Ectodermal cell (in vitro differentiated cells): ENCODE measurements around the gene ADAMTSL4.
A peak's percentile ranks its signal among the peaks of the same experiment; 100 is the strongest.
"Not testable (repeated sequence)": the region's sequence is repeated elsewhere in the genome, so short reads cannot be mapped to it uniquely, and the experiment has no call there.

Source experiments
- H3K27ac ChIP-seq: 2 replicates; pipeline ENCODE4 v1.7.0; 2013; ENCODE audit warnings: mild to moderate bottlenecking, low read depth, low read length; ENCODE audit not compliant: insufficient read depth, poor library complexity, severe bottlenecking
- H3K27me3 ChIP-seq: 2 replicates; pipeline ENCODE4 v1.7.0; 2013; ENCODE audit warnings: mild to moderate bottlenecking, low read length; ENCODE audit not compliant: insufficient read depth, control insufficient read depth, poor library complexity, severe bottlenecking
- H3K36me3 ChIP-seq: one replicate; pipeline ENCODE4 v1.7.0; 2013; ENCODE audit warnings: low read length; ENCODE audit not compliant: control insufficient read depth, insufficient read depth
- H3K4me1 ChIP-seq: one replicate; pipeline ENCODE4 v1.7.0; 2013; ENCODE audit warnings: low read length; ENCODE audit not compliant: control insufficient read depth, insufficient read depth
- H3K4me3 ChIP-seq: 2 replicates; pipeline ENCODE4 v1.7.0; 2013; ENCODE audit warnings: low read depth, low read length, control low read depth; ENCODE audit not compliant: insufficient read depth
- H3K9me3 ChIP-seq: 2 replicates; pipeline ENCODE4 v1.7.0; 2013; ENCODE audit warnings: mild to moderate bottlenecking, low read length, moderate library complexity; ENCODE audit not compliant: control insufficient read depth
- whole genome bisulfite sequencing, 2 experiments: methylation state at CpG; one replicate each; pipeline ENCODE4 v1.1.7; 2013; ENCODE audit warnings: missing lambda C conversion rate in 2 of 2; 5-methylcytosine and 5-hydroxymethylcytosine counted together

Gene ADAMTSL4

GRCh38 chr1:150561974-150562445 is 12.8 kb downstream of the ADAMTSL4 start:
- no peaks in the 10 kb centered on the region for H3K36me3 ChIP-seq
- no peaks in the 10 kb centered on the region for H3K27me3 ChIP-seq
- peaks cover 28% of the 10 kb centered on the region for H3K4me1 ChIP-seq
- H3K9me3 ChIP-seq: no peaks in the 10 kb centered on the region
- peak overlapping the region; percentile 98 for H3K27ac ChIP-seq
- H3K4me3 ChIP-seq: peak overlapping the region; percentile 46
- WGBS, 2 experiments: 0 to 1% methylated on average over 18 of the region's 18 CpGs

DNA sequence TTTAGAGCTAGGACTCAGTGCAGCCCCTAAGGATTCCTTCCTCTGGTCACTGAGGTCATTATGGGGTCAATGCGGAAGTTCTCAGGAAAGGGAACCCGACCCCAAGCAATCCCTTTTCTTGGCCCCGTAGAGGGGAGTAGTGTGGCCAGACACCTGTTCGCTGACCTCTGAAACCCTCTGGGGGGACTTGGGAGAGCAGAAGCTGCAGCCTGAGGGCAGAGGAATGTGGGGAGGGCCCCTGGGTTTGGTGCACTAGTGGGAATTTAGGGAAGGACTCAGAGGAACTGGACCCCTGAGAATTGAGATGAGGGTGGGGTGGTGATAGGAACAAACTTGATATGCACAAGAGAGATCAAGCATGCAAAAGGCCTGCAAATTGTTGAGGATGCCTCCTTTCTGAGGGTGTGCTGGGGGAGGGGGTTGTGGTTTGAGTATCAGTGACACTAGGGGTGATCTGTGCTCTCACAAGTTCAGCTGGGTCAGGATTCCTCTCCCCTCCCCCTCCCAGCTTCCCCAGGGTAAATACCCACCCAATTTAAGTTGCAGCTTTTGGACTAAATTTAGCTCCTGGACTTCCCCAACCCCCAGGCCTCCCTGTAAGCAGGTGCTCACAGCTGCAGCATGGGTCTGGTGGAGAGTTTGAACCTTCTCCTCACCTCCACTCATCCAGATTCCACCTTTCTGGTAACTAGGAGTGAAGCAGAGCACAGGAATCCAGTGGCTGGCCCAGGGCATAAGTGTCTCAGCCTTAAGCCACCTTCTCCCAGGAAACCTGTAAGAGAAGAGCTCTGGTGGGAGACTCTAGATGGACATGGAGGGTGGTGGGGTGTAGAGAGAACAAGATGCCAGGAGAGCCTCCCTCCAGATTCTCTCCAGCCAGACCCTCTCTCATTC is 13.5 kb downstream of the ADAMTSL4 start:
- Histone ChIP-seq H3K4me1 (peaks cover 31% of the 10 kb centered on the region), H3K4me3 (peak overlapping the region; percentile 46)
- 5 to 9% methylated on average over 4 of the region's 4 CpGs for WGBS, 2 experiments

DNA sequence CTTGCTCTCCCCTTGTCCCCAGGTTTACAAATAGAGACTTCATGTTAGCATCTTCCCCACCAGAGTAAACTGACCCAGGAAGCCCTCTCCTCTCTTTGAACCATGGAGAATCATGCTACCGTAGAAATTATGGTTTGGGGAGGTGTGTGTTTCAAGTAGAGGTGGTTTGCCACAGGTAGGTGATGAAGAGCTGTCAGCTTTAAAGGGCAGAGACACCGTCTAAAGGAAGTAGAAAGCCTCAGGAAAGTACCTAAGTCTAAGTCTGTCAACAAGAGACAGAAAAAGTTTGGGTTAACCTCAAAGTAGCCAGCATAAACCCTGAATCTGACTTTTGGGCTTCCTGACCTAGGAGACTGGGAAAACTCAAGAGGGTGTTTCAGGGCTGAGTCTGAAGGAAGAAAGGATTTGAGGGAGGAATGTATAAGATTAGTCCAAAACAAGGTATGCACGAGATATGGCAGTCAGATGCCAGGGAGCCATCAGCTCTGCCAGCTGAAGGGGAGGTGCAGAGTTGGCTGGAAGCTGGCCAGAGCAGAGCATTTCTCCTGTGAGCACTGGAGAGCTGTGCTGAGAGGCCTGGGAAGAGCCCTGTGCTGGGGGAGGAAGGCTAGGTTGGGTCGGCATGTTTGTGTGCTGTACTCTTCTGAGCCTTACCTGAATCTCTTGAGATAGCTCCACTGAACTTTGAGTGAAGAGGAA is 14.3 kb downstream of the ADAMTSL4 start:
- no peak overlapping the region for H3K27ac ChIP-seq
- no peaks in the 10 kb centered on the region for H3K9me3 ChIP-seq
- H3K27me3 ChIP-seq: no peaks in the 10 kb centered on the region
- H3K4me3 ChIP-seq: no peak overlapping the region
- peaks cover 37% of the 10 kb centered on the region for H3K4me1 ChIP-seq
- no peaks in the 10 kb centered on the region for H3K36me3 ChIP-seq
- 81 to 84% methylated on average over 4 of the region's 4 CpGs for WGBS, 2 experiments

More for the DNA sequence above, 13.5 kb downstream of the ADAMTSL4 start:
- no peaks in the 10 kb centered on the region for H3K36me3 ChIP-seq
- H3K9me3 ChIP-seq: no peaks in the 10 kb centered on the region
- peak overlapping the region; percentile 98 for H3K27ac ChIP-seq
- no peaks in the 10 kb centered on the region for H3K27me3 ChIP-seq

DNA sequence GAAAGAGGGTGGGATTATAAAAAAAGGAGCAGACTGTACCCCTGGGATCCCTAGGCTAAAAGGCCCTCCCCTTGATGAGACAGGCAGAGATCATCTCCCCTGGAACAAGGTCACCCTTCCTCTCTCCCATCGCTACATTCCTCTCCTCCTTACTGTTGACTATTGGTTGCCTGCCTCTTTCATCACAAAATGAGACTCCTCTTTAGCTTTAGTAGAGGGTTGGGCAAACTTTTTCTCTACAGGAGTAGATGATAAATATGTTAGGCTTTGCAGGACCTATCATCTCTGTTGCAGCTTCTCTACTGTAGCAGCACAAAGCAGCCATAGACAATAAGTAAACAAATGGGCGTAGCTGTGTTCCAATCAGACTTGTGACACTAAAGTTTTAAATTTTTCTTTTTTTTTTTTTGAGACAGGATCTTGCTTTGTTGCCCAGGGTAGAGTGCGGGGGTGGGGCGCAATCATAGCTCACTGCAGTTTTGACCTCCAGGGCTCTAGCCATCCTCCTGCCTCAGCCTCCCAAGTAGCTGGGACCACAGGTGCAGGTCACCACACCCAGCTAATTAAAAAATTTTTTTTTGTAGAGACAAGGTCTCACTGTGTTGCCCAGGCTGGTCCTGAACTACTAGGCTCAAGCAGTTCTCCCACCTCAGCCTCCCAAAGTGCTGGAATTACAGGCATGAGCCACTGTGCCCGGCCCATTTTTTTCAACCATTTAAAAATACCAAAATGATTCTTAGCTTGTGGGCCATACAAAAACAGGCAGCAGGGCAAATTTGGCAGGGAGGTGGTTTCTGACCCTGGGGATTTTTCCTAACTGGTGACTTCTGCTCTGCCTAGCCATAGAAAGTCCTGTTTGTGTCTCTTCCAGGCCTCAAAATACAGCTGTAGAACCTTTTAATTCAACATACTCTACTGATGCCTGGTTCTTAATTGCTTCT is 15.1 kb downstream of the ADAMTSL4 start:
- 95 to 98% methylated on average over 5 of the region's 5 CpGs for WGBS, 2 experiments

DNA sequence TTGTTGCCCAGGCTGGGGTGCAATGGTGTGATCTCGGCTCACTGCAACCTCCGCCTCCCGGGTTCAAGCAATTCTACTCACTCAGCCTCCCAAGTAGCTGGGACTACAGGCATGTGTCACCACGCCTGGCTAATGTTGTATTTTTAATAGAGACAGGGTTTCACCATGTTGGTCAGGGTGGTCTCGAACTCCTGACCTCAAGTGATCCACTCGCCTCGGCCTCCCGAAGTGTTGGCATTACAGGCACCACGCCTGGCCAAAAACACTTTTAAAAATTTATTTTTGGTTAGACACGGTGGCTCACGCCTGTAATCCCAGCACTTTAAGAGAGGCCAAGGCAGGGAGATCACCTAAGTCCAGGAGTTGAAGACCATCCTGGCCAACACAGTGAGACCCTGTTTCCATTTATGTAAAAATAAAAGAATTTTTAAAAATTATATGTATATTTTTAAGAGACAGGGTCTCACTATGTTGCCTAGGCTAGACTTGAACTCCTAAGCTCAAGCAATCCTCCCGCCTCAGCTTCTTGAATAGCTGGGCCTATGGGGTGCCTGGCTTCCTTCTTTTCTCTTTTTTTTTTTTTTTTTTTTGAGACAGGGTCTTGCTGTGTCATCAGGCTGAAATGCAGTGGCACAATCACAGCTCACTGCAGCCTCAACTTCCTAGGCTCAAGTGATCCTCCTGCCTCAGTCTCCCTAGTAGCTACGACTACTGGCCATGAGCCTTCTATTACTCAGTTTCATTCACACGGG is 16.2 kb downstream of the ADAMTSL4 start:
- H3K27ac ChIP-seq, H3K4me3 ChIP-seq, H3K9me3 ChIP-seq, H3K36me3 ChIP-seq, H3K27me3 ChIP-seq: not testable (repeated sequence)
- WGBS, 2 experiments: 92 to 93% methylated on average over 14 of the region's 14 CpGs
- H3K4me1 ChIP-seq: peaks cover 45% of the 10 kb centered on the region

More for the DNA sequence above, 15.1 kb downstream of the ADAMTSL4 start:
- H3K9me3 ChIP-seq: no peaks in the 10 kb centered on the region
- H3K36me3 ChIP-seq: no peaks in the 10 kb centered on the region
- H3K27me3 ChIP-seq: no peaks in the 10 kb centered on the region
- H3K4me3 ChIP-seq: no peak overlapping the region
- H3K4me1 ChIP-seq: peaks cover 44% of the 10 kb centered on the region
- H3K27ac ChIP-seq: no peak overlapping the region

DNA sequence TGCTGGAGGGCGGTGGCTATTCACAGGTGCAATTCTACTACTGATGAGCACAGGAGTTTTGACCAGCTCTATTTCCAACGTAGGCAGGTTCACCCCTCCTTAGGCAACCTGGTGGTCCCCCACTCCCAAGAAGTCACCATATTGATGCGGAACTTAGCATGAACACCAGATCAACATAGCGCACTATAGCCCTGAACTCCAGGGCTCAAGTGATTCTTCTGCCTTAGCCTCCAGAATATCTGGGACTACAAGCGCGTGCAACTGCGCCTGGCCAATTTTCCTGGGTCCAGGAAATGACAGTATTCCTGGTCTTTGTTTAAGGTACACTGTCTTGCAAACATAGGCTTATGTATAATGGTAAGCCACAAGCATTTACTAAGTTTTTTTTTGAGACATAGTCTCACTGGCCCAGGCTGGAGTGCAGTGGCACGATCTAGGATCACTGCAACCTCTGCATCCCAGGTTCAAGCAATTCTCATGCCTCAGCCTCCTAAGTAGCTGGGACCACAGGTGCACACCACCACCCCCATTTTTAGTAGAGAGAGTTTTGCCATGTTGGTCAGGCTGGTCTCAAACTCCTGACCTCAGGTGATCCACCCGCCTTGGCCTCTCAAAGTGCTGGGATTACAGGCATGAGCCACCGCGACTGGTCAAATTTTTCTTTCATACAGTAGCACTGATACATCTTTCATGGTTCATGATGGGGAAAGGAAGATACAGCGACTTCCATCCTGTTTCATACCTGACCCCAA is 17.6 kb downstream of the ADAMTSL4 start:
- Histone ChIP-seq H3K27me3 (no peaks in the 10 kb centered on the region), H3K4me3 (no peak overlapping the region), H3K4me1 (peaks cover 41% of the 10 kb centered on the region), H3K9me3 (no peaks in the 10 kb centered on the region), H3K27ac (peak overlapping the region; percentile 98), H3K36me3 (peaks cover 2% of the 10 kb centered on the region)
- WGBS, 2 experiments: 90 to 92% methylated on average over 12 of the region's 12 CpGs

- H3K4me3 ChIP-seq: peak overlapping the region; percentile 19
- peaks cover 40% of the 10 kb centered on the region for H3K4me1 ChIP-seq
- H3K36me3 ChIP-seq: peaks cover 7% of the 10 kb centered on the region
- H3K27me3 ChIP-seq: no peaks in the 10 kb centered on the region
- no peaks in the 10 kb centered on the region for H3K9me3 ChIP-seq
- H3K27ac ChIP-seq: peak overlapping the region; percentile 98
- WGBS, 2 experiments: 50 to 71% methylated on average over 2 to 3 of the region's 3 CpGs
Measured at GRCh38 chr1:150567341-150567716, 18.1 kb downstream of the ADAMTSL4 start.

- peak overlapping the region; percentile 98 for H3K27ac ChIP-seq
- no peaks in the 10 kb centered on the region for H3K27me3 ChIP-seq
- peaks cover 13% of the 10 kb centered on the region for H3K36me3 ChIP-seq
- H3K4me3 ChIP-seq: peak overlapping the region; percentile 19
- H3K4me1 ChIP-seq: peaks cover 34% of the 10 kb centered on the region
- 1% methylated on average over 10 of the region's 10 CpGs for WGBS, 2 experiments
- H3K9me3 ChIP-seq: no peaks in the 10 kb centered on the region
Measured at GRCh38 chr1:150567717-150568593, 18.7 kb downstream of the ADAMTSL4 start.
